Epidermal melanocyte (primary cell): Measurements from ENCODE around the gene MYO3B.
"Not testable (repeated sequence)": the region's sequence is repeated elsewhere in the genome, so short reads cannot be mapped to it uniquely, and the experiment has no call there.

Experiments used
- DNase-seq: peaks from one replicate; pipeline ENCODE4 v3.0.0; 2011; ENCODE audit warnings: low spot score; ENCODE audit not compliant: insufficient read length

The MYO3B gene

DNA sequence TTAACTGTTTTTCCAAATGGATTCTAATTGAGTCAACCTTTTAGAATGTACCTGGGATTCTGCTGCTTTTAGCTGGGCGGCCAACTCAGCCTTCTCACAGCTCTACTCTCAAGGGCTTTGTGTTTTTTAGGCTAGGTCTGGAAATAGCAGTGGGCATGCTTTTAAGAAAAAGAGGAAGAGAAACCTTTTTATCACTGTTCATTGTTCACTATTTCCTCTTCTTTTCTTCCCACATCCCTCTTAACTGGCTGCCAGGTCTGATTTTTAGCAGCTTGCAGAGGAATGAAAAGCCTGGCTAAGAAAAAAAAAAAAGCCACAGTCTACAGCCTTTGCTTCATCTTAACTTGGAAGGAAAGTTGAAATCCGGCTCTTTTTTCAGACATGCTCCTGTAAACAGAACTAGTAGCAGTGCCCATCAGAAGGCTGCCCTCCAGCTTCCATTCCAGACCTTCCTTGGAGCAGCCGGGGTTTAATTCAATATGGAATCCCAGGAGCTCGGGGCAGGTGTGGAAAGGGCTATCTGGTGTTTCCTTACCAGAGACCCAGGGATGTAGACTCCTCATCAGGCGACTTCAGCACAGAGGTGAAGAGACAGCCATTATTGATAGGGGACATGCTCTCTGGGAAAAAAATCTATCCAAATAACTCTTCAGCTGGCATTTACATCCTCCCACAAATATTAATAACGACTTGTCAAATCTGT, 230.7 kb downstream of the MYO3B start:
- no peak for DNase-seq

DNA sequence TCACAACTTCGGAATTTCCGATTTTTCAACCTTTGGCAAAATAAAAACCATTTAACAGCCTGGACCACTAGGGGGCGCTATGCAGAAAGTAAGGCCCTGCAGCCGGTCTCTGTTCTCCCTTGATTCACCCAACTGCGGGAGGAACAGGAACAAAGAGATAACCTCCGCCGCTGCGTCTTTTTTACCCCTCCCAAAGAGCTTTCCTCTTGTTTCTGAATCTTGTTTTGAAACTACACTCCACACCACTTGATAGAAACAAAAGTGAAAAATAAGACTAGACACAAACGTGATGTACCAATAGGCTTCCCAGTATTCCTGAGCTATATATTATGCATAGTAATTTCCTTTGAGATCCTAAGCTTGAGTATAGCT, 231.2 kb downstream of the MYO3B start:
- no peak for DNase-seq

DNA sequence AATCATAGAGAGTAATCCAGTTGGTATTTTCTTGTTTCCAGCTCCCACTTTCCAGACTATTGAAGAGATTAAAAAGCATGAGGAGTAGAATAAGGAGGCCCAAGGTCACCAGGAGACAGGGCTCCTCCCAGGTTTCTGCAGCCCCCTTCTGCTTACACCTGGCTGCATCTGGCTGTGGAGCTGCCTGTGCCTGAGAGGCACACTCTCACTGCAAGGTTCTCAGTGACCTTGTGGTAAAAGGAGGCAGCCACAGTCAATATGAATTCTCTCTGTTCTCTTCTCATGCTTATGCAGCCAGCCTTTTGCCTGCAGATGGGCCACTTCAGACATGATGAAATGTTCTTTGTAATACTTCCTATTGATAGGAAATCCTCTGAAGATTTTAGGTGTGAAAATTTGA, 233.7 kb downstream of the MYO3B start:
- DNase-seq, result no peak

DNA sequence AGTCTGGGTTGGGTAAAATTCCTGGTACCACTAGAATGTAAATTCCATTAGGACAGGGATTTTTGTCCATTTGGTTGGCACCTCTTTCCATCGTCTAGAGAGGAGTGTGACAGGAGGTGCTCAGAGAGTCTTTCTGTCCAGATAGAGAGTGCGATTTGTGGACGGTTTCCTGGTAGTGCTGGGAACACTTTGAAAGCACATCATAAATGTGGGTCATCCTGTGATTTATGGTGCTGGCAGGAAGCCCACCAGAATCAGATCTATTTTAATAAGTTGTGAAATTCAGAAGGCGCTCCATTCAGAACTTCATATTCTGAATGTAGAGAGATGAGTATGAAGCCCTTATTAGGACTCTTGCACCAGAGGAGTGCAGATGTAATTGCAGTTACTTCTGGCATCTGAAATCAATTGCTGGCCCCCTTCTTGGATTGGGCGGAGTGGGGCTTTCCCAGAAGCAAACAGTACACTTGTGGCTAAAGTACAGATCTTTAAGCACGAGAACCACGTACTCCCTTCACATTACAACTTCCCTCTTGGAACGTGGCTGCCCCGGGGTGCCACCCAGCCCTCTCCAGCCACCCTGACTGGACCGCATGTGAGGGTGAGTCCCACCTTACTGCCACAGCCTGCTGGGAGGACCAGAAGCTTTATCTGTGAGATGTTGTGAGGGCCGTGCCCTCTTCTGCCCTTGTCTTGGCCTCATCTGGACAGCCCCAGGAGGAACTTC, 243.2 kb downstream of the MYO3B start:
- DNase-seq, result no peak

DNA sequence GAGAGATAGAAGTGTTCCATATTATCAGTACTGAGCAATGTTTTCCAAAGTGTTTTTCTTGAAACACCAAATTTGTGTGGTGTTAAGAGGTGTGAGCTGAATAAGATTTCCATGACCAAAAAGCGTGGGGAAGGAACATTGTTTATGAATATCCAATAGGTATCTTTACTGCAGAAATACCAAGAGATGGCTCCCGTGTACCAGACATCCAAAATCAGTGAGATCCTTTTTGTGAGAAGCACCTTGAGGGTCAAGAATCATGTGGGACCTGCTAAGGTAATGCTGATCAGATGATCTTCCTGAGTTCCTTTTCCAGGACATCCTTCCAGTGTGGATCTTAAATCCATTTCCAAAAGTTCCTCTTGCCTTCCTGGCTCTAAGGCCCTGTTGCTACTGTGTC, 246.0 kb downstream of the MYO3B start:
- DNase-seq, result no peak

DNA sequence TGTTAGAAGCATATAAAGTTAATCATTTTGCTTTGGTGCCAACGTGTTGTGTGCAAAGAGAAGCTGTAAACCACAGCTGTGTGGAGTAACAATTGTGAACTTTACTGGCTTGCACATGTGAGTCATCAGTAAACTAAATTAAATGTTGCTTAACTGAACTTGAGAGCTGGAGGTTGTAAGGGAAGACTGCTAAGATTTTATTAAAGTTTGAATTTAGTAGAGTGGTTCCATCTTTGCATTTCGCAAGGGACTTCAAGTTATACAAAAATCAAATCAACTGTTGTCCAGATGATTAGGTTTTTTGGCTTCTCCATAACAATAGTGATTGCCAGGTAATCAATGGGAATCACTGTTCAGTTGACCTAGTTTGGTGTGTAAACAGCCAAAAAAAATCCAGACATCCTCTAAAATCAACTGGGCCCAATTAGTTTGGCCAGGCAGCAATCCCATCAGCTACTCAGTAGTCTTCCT, 247.4 kb downstream of the MYO3B start:
- peak; percentile 28 for DNase-seq

DNA sequence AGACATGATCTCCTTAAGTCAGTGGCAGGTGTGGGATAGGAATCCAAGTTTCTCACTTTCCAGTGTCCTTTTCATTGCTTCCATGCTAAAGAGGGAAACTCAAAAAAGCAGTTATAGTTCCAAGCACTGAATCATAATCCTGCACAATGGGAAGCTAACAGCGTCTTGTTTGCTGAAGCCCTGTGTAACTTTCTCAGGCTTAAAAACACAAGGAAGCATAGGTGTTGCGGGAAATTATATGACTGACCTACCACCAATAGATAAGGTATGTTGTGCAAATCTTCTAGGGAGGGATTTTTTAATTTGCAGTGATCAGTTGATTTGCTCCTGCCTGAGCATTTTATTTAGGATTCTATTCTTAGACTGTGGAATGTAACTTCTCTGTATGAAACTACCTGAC, 250.9 kb downstream of the MYO3B start:
- DNase-seq, result no peak

DNA sequence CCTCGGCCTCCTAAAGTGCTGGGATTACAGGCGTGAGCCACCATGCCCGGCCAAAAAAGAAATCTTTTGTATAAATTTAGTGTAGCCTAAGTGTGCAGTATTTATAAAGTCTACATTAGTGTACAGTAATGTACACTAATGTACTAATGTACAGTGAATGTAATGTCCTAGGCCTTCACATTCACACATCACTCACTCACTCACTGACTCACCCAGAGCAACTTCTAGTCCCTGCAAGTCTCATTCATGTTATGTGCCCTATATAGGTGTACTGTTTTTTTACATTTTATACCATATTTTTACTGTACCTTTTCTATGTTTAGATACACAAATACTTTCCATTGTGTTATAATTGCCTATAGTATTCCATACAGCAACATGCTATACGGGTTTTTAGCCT, 254.9 kb downstream of the MYO3B start:
- DNase-seq, result no peak

DNA sequence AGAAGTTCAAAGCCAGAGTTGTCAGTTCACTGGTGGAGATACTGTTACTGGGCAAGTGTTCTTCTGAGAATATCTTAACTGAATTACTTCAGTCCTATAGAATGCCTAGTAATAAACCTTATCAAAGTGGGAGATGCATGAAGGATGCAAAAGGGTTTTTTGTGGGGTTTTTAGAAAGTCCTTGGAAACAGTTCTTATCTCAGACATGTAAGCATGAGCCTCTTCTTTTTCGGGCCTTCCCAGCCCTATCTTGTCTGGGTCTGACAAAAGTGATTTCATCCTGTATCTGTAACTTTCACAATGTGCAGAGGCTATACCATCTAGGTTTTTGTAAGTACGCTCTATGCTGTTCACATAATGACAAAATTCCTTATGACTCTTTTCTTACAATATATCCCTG, 255.5 kb downstream of the MYO3B start:
- no peak for DNase-seq

DNA sequence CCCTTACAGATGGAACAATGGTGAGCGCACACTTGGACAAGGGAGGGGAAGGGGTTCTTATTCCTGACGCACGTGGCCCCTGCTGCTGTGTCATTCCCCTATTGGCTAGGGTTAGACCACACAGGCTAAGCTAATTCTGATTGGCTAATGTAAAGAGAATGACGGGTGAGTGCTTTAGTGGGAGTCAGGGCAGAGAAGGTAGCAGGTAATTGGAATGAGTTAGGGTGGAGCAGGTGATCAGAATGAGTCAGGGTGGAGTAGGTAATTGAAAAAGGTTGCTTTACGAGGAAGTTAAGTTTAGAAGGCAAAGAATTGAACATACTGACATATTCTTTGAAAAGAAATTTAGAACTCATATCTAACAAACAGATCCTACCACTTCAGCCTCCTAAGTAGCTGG, 256.4 kb downstream of the MYO3B start:
- DNase-seq, result not testable (repeated sequence)

DNA sequence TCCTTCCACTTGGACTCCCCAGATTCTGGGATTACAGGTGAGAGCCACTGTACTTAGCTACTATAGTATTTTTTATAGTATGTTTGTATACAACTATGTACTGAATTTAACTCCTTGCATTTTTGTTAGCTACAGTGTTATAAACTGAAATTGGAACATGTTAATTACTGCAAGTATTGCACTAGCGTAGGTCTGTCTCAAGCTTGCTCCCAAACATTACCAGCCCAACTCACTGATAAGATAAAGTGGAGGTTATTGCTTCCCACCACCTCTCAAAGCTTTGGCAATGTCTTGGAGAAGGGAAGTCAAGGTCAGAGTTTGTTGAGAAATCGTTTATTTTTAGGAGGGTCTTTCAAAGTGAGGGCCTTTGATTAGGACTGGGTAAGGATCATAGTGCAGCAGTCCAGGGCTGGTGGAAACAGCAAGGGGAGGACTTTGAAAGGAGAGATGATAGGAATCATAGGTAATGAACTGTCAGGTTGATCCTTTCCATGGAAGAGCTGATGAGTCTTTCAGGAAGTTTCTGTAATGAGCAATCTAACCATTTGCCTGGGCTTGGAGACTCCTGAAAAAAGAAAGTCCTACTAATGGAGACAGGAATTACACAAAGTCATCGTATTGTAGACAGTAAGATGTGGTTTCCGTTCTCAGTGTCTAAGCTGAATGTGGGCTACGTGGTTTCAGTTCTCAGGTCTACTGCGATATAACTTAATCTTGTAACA, 257.1 kb downstream of the MYO3B start:
- no peak for DNase-seq

DNA sequence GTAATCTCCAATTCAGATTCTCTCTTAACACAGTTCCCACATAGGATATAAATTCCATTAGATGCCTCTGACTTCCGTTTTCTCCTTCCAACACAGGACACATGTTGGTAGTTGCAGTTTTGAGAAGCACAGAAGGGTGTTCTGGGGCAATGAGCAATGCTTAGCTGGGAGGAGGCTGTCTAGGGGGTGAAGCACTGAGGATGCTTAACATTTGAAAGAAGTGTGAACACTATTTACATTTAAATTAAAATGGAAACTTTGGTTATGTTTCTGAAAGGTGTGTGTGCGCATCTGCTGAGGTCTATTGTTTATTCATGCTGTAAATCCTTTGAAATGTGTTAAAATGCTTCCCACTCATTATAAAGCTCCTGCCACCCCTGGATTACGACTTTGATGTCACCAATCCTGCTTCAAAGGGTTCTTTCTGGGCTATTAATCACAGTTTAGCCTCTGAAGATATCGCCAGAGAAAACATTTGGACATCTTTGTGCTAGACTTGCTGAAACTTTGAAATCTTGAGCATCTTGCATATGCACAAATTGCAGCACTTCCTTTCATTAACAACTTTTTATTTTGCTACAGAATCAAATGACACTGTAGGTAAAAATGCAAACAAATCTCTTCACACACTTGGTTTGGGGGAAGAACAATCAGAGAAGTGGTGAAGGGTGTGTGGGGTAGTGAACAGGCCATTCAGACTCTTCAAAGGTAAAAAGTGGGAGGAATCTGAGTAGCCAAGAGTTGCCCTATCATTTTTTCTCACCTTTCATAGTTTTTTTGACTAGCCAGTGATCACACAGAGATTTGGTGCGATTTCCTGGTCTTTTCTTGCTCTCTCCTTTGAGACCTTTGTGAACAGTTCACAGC, 258.4 kb downstream of the MYO3B start:
- DNase-seq, result no peak

DNA sequence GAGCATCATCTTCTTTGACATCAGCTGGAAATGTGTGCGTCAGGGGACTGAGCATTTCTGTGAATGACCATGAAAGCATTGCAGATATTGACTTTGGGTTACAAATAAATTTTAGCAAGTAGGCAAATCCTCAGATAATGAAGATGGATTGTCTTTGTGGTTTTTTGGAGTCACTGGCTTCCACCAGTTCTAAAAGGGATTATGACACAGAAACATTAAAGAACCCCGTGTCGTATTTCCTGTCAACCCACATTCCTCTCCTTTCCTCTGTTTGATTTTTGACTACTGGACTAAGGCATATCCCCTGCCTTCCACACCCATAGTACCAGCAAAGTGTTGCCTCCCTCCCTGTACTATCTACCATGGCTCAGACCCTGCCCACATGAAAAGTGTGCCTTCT, 268.1 kb downstream of the MYO3B start:
- no peak for DNase-seq

DNA sequence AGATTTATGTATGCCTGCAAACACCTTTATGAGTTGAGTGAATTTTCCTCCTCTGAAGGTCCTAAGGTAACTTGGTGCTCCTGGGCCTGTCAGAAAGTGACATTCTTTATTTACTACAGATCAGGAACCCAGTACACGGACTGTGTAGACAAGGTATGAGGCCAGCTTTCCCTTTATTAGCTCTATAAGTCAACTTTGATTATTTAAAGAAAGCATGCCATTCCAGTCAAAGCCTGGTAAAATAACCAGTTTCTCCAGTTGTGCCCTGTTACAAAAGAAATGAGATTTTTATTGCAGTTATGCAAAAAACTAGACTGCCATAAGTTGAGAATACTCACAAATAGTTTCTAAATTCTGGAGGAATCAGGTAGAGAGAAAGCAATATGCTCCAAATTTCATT, 271.1 kb downstream of the MYO3B start:
- DNase-seq, result no peak

DNA sequence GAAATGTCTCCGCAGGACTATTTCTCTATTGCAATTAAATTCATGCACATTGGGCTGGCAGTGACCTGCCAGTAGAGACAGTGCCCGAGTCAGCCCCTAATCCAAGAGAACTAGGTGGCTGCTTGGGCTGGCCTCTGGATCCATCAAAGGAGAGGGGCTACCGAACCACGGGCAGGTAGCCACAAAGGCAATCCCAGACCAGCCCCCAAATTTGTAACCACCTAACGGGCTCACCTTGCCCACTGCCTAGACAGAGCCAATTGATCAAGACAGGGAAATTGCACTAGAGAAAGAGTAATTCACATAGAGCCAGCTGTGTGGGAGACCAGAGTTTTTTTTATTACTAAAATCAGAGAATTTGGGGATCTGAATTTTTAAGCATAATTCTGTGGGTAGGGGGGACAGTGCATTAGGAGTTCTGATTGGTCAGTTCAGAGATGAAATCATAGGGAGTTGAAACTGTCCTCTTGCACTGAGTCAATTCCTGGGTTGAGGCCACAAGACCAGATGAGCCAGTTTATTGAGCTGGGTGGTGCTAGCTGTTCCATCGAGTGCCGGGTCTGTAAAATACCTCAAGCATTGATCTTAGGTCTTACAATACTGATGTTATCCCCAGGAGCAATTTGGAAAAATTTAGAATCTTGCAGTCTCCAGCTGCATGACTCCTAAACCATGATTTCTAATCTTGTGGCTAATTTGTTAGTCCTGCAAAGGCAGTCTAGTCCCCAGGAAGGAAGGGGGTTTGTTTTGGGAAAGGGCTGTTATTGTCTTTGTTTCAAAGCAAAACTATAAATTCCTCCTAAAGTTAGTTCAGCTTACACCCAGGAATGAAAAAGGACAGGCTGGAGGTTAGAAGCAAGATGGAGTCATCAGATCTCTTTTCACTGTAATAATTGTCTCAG, 276.8 kb downstream of the MYO3B start:
- DNase-seq, result no peak

DNA sequence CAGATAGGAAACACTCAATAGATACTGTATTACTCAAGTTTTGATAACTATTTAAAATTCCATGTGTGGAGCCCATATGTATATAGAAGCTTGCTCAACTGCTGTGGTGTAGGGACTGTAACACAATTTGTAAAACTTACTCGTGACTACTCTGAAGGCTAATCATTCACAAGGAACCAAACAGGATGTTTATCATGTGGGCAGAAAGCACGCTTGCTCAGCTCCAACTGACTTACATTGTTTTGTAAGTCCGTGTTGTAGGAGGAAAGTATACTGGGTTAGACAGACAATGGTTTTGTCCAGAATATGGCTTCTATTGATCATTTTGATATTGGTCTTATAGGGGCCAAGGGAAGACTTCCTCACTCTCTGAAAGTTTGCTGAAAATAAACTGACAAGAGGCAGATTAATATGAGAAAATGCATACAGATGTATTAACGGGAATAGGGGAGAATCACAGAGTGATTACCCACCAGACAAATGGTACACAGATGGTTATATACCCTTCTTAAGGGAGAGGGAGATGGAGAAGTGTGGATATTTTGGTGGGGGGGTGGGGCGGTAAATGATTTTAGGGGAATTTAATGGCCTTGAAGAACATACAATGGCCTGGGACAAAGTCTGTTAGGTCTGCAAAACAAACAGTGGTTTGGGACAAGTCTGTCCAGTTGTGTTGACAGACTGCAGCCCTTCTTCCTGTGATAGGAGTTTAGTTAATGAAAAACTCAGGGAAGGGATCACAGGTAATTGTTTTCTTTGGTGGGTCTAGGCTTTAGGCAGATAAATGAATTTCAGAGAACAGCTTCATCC, 277.9 kb downstream of the MYO3B start:
- peak; percentile 27 for DNase-seq

DNA sequence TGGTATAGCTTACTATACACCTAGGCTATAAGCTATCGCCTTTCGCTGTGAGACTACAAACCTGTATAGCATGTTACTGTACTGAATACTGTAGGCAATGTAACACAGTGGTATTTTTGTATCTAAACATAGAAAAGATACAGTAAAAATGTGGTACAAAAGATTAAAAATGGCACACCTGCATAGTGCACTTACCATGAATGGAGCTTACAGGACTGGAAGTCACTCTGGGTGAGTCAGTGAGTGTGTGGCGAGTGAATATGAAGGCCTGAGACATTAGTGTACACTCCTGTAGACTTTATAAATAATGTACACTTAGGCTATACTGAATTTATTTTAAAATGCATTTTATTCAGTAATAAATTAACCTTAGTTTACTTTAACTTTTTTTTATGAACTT, 279.0 kb downstream of the MYO3B start:
- DNase-seq, result no peak

DNA sequence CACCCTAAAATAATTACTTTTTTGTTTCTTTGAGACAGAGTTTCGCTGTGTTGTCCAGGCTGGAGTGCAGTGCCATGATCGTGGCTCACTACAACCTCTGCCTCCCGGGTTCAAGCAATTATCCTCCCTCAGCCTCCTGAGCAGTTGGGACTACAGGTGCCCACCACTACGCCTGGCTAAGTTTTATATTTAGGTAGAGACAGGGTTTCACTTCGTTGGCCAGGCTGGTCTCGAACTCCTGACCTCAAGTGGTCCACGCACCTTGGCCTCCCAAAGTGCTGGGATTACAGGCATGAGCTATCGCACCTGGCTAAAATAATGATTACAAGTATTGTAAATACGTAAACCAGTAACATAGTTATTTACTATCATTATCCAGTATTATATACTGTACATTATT, 279.8 kb downstream of the MYO3B start:
- no peak for DNase-seq

DNA sequence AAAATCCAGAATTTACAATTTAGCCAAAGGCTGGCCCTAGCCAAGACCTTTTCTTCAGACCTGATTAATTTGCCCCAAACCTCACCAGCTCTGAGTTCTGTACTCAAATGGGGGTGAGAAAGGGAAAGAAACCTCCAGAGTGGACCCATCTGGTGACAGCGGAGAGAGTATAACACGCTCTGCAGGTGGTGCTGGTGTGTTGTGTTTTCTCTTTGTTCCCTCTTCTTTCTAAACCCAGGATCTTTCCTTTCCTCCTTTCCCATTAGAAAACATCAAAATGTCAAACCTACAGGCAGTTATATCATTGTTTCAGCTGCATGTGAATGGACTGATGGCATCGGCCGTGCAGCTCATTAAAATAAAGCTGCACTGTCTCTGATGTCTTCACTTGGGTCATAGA, 283.9 kb downstream of the MYO3B start:
- DNase-seq, result no peak
